Activated CD4-positive, alpha-beta T cell treated with anti-CD3 and anti-CD28 coated beads, Interleukin-2, amount 10 ng/mL, durations not matched to agents 7 days and 5 days (primary cell): ENCODE measurements around the gene GLIPR2. TPM values are rescaled to one million over a fixed set of nuclear protein-coding genes. Genes with fewer than 3 reads are reported as not detected.
"Not testable (repeated sequence)": the region's sequence is repeated elsewhere in the genome, so short reads cannot be mapped to it uniquely, and the experiment has no call there.

Experiments
- CTCF ChIA-PET: fragments of 350-600 bp; sonication (Branson Sonifier 250); formaldehyde crosslinking; loops from one replicate; lab custom pipeline; 2021; ENCODE audit warnings: antibody characterized with exemption; lab: Charles Lee
- POLR2A ChIA-PET: fragments of 350-600 bp; sonication (Branson Sonifier 250); formaldehyde crosslinking; loops from one replicate; lab custom pipeline; 2021; ENCODE audit warnings: antibody characterized with exemption; lab: Charles Lee
- DNase-seq: peaks from one replicate; pipeline ENCODE4 v3.0.0-alpha.2; 2020
- H3K27ac Mint-ChIP-seq: one replicate; pipeline ENCODE4 v1.8.0; 2021; ENCODE audit warnings: mild to moderate bottlenecking, moderate library complexity, mixed read lengths
- H3K27me3 Mint-ChIP-seq: one replicate; pipeline ENCODE4 v1.8.0; 2021; ENCODE audit warnings: mixed read lengths
- H3K36me3 Mint-ChIP-seq: one replicate; pipeline ENCODE4 v1.8.0; 2021; ENCODE audit warnings: low read depth, mixed read lengths
- H3K4me1 Mint-ChIP-seq: one replicate; pipeline ENCODE4 v1.8.0; 2021; ENCODE audit warnings: mixed read lengths
- H3K4me3 Mint-ChIP-seq: one replicate; pipeline ENCODE4 v1.8.0; 2021; ENCODE audit warnings: mild to moderate bottlenecking, moderate library complexity, mixed read lengths
- H3K9me3 Mint-ChIP-seq: one replicate; pipeline ENCODE4 v1.8.0; 2021; ENCODE audit warnings: mixed read lengths
- total RNA-seq, 2 experiments: library from RNA; stranded (reverse); gene quantifications; one replicate each; pipeline ENCODE4 v1.2.3, GENCODE V29; 2021

GLIPR2 gene
- total RNA-seq, result 10 to 100 TPM; 53.9 to 58.4 TPM

DNA sequence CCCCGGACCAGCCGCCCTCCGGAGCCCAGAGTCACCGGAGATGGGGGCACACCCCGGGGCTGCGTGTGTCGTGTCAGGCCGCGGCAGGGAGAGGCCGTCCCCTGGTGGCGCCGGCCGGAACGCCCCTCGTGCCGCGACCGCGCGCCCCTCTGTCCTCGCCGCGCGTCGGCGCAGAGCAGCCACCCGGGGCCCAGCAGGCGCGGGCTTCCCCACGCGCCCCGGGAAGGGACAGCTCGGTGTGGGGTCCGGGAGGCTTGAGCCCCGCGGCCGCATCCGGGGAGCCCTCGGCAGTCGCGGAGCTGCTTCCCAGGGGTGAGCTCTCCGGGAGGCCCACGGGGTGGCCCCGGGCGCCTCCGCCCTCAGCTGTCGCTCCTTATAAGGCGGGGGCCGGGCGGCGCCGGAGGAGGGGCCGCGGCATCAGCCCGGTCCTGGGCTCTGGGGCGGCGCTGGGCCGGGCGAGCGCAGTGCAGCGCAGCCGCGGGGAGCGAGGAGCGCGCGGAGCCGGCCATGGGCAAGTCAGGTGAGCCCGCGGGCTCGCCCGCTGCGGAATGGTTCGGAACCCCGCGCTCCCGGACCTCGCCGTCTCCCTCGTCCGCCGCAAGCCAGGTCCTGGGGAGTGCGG is at the start of gene GLIPR2:
Gene GLIPR2, plus strand, starts transcription at position 462 of the 622 bp plus-strand sequence. Its CDS starts 46 bp downstream, at position 508.
- peak within 1 kb of the TSS; percentile 85 for H3K4me3 Mint-ChIP-seq
- H3K36me3 Mint-ChIP-seq, result peaks cover 24% of the 10 kb centered on the region
- H3K27ac Mint-ChIP-seq, result peak within 1 kb of the TSS; percentile 86
- H3K9me3 Mint-ChIP-seq, result no peaks in the 10 kb centered on the region
- CTCF ChIA-PET, result interaction anchor here (0.5 to 5.6 kb wide), 7 partner anchors 8 to 152 kb away, joined by 3 to 37 read pairs (median 5); no protein-coding TSS in a partner anchor
- H3K4me1 Mint-ChIP-seq, result peaks cover 51% of the 10 kb centered on the region
- DNase-seq, result peak; percentile 81
- POLR2A ChIA-PET, result interaction anchor here (1.8 kb wide), 1 partner anchor 15 kb away, joined by 4 read pairs; no protein-coding TSS in a partner anchor
- peaks cover 20% of the 10 kb centered on the region for H3K27me3 Mint-ChIP-seq

DNA sequence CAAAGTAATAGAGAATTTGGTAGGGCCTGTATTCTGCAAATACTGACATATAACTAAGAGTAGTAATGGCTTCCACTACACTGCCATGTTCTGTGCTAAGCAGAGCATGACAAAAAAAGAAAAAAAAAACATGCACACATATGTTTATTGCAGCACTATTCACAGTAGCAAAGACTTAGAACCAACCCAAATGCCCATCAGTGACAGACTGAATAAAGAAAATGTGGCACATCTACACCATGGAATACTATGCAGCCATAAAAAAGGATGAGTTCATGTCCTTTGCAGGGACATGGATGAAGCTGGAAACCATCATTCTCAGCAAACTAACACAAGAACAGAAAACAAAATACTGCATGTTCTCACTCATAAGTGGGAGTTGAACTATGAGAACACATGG is 49.5 kb upstream of the GLIPR2 start:
- POLR2A ChIA-PET, H3K27me3 Mint-ChIP-seq: not testable (repeated sequence)

GRCh38 chr9:36088020-36088419 is 48.5 kb upstream of the GLIPR2 start:
- peaks cover 11% of the 10 kb centered on the region for H3K9me3 Mint-ChIP-seq
- H3K27ac Mint-ChIP-seq, result no peak overlapping the region
- CTCF ChIA-PET, result interaction anchor here (1.9 kb wide), 1 partner anchor 15 kb away, joined by 5 read pairs; no protein-coding TSS in a partner anchor
- no peak overlapping the region for H3K4me3 Mint-ChIP-seq
- POLR2A ChIA-PET, result no interaction called here
- peaks cover 15% of the 10 kb centered on the region for H3K4me1 Mint-ChIP-seq
- H3K36me3 Mint-ChIP-seq, result peaks cover 28% of the 10 kb centered on the region
- no peak for DNase-seq
- no peaks in the 10 kb centered on the region for H3K27me3 Mint-ChIP-seq

More for the DNA sequence above, 49.5 kb upstream of the GLIPR2 start:
- H3K4me3 Mint-ChIP-seq, H3K27ac Mint-ChIP-seq, H3K9me3 Mint-ChIP-seq, DNase-seq, H3K4me1 Mint-ChIP-seq: not testable (repeated sequence)
- CTCF ChIA-PET, result interaction anchor here (0.9 to 1.9 kb wide), 3 partner anchors 10 to 38 kb away, joined by 4 to 5 read pairs (median 4); no protein-coding TSS in a partner anchor
- peaks cover 21% of the 10 kb centered on the region for H3K36me3 Mint-ChIP-seq

GRCh38 chr9:36091026-36091953 is 45.2 kb upstream of the GLIPR2 start:
- Mint-ChIP-seq H3K4me1 (peaks cover 21% of the 10 kb centered on the region), H3K9me3 (peaks cover 11% of the 10 kb centered on the region), H3K27ac (peak overlapping the region; percentile 46), H3K27me3 (no peaks in the 10 kb centered on the region), H3K36me3 (peaks cover 28% of the 10 kb centered on the region), H3K4me3 (no peak overlapping the region)
- POLR2A ChIA-PET, result no interaction called here
- CTCF ChIA-PET, result interaction anchor here (0.7 to 1.5 kb wide), 2 partner anchors 11 to 185 kb away, joined by 3 to 4 read pairs; no protein-coding TSS in a partner anchor
- no peak for DNase-seq

- ChIA-PET CTCF (interaction anchor here (0.6 to 0.7 kb wide), 2 partner anchors 84 to 304 kb away, joined by 3 read pairs; no protein-coding TSS in a partner anchor), POLR2A (no interaction called here)
- Mint-ChIP-seq H3K4me3 (no peak overlapping the region), H3K4me1 (peaks cover 21% of the 10 kb centered on the region), H3K36me3 (peaks cover 21% of the 10 kb centered on the region), H3K27ac (peak overlapping the region; percentile 96), H3K27me3 (no peaks in the 10 kb centered on the region), H3K9me3 (peaks cover 11% of the 10 kb centered on the region)
- no peak for DNase-seq
Observed at GRCh38 chr9:36092014-36092413, 44.5 kb upstream of the GLIPR2 start.

DNA sequence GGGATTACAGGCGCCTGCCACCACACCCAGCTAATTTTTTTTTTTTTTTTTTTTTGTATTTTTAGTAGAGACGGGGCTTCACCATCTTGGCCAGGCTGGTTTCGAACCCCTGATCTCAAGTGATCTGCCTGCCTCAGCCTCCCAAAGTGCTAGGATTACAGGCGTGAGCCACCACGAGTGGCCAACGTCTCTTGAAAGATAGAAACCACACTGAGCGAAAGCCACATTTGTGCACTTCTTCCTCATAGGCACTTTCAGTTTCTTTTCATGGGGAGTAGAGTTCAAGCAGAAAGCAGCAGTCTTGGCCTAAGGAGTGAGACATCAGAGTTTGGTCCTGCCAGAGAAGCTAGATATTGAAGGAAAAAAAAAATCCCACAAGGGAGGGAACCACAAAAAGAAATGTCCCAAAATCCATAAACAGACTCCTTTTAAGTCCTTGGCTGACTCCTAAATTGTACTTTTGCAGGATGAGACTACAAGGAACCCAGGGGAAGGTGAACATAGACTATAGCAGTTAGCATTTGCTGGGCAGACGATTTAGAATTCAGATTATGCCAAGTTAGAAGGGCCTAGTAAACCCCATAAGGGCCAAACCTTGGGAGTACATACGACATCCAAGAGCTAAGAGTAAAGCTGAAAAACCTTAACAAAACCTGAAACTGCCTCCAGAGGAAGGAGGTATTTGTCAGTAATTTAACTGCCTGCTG is 43.9 kb upstream of the GLIPR2 start:
- peaks cover 21% of the 10 kb centered on the region for H3K4me1 Mint-ChIP-seq
- H3K36me3 Mint-ChIP-seq, result peaks cover 17% of the 10 kb centered on the region
- peaks cover 11% of the 10 kb centered on the region for H3K9me3 Mint-ChIP-seq
- ChIA-PET CTCF (interaction anchor here (0.6 to 0.7 kb wide), 3 partner anchors 71 to 305 kb away, joined by 3 read pairs; no protein-coding TSS in a partner anchor), POLR2A (no interaction called here)
- no peaks in the 10 kb centered on the region for H3K27me3 Mint-ChIP-seq
- DNase-seq, result peak; percentile 72
- peak overlapping the region; percentile 47 for H3K4me3 Mint-ChIP-seq
- peak overlapping the region; percentile 96 for H3K27ac Mint-ChIP-seq

GRCh38 chr9:36093384-36093783 is 43.1 kb upstream of the GLIPR2 start:
- peaks cover 21% of the 10 kb centered on the region for H3K4me1 Mint-ChIP-seq
- ChIA-PET CTCF (interaction anchor here (0.7 kb wide), 1 partner anchor 70 kb away, joined by 3 read pairs; no protein-coding TSS in a partner anchor), POLR2A (no interaction called here)
- H3K27me3 Mint-ChIP-seq, result no peaks in the 10 kb centered on the region
- H3K4me3 Mint-ChIP-seq, result no peak overlapping the region
- peaks cover 11% of the 10 kb centered on the region for H3K9me3 Mint-ChIP-seq
- H3K27ac Mint-ChIP-seq, result peak overlapping the region; percentile 96
- peaks cover 17% of the 10 kb centered on the region for H3K36me3 Mint-ChIP-seq
- DNase-seq, result no peak

DNA sequence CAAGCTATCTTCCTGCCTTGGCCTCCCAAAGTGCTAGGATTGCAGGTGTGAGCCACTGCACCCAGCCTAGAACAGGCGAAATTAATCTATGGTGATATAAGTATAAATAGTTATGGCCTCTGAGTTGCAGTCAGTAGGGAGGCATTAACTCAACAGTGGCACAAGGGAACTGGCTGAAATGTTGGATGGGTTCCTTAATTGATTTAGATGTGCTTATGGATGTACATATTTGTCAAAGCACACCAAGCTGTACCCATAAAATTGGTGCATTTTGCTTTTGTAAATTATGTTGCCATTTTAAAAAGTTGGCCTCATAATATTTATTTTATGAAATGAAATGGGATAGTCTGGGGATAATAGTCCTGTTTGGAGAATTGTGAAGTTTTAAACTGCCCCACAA is 36.8 kb upstream of the GLIPR2 start:
- H3K27me3 Mint-ChIP-seq, result no peaks in the 10 kb centered on the region
- peaks cover 8% of the 10 kb centered on the region for H3K4me1 Mint-ChIP-seq
- CTCF ChIA-PET, result interaction anchor here (1.2 to 5.4 kb wide), 2 partner anchors 10 to 67 kb away, joined by 3 to 91 read pairs; partner anchors contain the start of gene CCIN
- no peak overlapping the region for H3K27ac Mint-ChIP-seq
- no peak for DNase-seq
- H3K36me3 Mint-ChIP-seq, result no peaks in the 10 kb centered on the region
- POLR2A ChIA-PET, result interaction anchor here (0.5 kb wide), 1 partner anchor 72 kb away, joined by 3 read pairs; no protein-coding TSS in a partner anchor
- no peaks in the 10 kb centered on the region for H3K9me3 Mint-ChIP-seq
- no peak overlapping the region for H3K4me3 Mint-ChIP-seq

GRCh38 chr9:36100532-36100931 is 36.0 kb upstream of the GLIPR2 start:
- Mint-ChIP-seq H3K4me3 (no peak overlapping the region), H3K9me3 (no peaks in the 10 kb centered on the region), H3K4me1 (peaks cover 8% of the 10 kb centered on the region), H3K36me3 (no peaks in the 10 kb centered on the region), H3K27me3 (no peaks in the 10 kb centered on the region), H3K27ac (no peak overlapping the region)
- ChIA-PET CTCF (interaction anchor here (1.0 to 5.4 kb wide), 5 partner anchors 9 to 66 kb away, joined by 3 to 91 read pairs (median 14); partner anchors contain the start of gene CCIN), POLR2A (interaction anchor here (0.5 kb wide), 1 partner anchor 71 kb away, joined by 3 read pairs; no protein-coding TSS in a partner anchor)
- DNase-seq, result no peak

DNA sequence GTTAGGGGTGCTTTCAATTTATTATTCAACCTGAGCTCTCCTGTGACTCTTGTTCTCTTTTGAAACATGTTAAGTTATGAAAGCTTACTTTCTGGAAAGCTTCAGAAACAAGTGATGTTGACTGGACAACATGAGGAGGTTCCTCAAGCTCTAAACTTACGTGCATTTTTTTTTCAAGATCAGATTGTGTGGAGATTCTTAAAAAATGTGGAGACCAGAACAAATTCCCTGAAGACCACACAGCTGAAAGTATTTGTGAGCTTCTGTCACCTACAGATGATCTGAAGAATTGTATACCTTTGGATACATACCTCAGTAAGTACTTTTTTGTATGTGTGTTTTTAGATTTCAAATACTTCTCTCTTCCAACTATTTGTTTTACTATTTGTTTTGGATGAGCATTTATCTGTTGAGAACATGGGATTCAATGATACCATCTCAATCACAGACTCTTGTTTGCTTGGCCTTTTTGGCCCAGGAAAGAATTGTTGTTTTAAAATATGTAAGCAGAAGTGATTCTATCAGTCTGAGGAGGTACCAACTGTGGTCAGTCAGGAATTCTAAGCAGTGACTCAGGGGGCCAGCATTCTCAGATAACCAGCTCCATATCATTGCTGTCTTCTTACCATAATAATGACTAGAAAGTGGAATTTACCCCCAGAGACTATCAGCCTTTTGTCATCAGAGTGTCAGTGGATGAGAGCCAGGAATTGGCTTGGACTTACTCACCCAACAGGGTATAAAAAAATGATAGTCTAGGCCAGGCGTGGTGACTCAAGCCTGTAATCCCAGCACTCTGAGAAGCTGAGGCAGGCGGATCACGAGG is 34.4 kb upstream of the GLIPR2 start:
- Mint-ChIP-seq H3K36me3 (no peaks in the 10 kb centered on the region), H3K4me3 (no peak overlapping the region), H3K27me3 (no peaks in the 10 kb centered on the region), H3K27ac (no peak overlapping the region), H3K9me3 (no peaks in the 10 kb centered on the region), H3K4me1 (peaks cover 8% of the 10 kb centered on the region)
- ChIA-PET CTCF (interaction anchor here (0.6 to 5.4 kb wide), 21 partner anchors 10 to 427 kb away, joined by 3 to 91 read pairs (median 4); partner anchors contain the start of genes CCIN and CLTA), POLR2A (interaction anchor here (0.6 kb wide), 1 partner anchor 70 kb away, joined by 3 read pairs; no protein-coding TSS in a partner anchor)
- no peak for DNase-seq
